Astrocyte (in vitro differentiated cells and primary cell): Measurements from ENCODE around the gene PDGFC. TPM values are rescaled to one million over a fixed set of nuclear protein-coding genes. Genes with fewer than 3 reads are reported as not detected.

ENCODE experiments used
- DNase-seq: peaks from one replicate; pipeline ENCODE4 v3.0.0-alpha.2; 2010; ENCODE audit warnings: low read depth
- FAIRE-seq: peaks from 2 replicates; lab custom pipeline; 2011; peaks lifted over from hg19 to GRCh38; lab: Jason Lieb, UNC
- H2AFZ ChIP-seq: 2 replicates; pipeline ENCODE4 v1.6.0; 2012; ENCODE audit warnings: low read depth, low read length, inconsistent platforms
- H3K27ac ChIP-seq: 2 replicates; pipeline ENCODE4 v1.5.1; 2011; ENCODE audit warnings: low read depth, low read length, inconsistent platforms
- H3K27me3 ChIP-seq: 2 replicates; pipeline ENCODE4 v1.6.0; 2011; ENCODE audit warnings: low read length, inconsistent platforms; ENCODE audit not compliant: insufficient read depth
- H3K36me3 ChIP-seq: 2 replicates; pipeline ENCODE4 v1.5.1; 2011; ENCODE audit warnings: low read length, inconsistent platforms; ENCODE audit not compliant: insufficient read depth
- H3K4me1 ChIP-seq: 2 replicates; pipeline ENCODE4 v1.5.1; 2011; ENCODE audit warnings: low read length, inconsistent platforms; ENCODE audit not compliant: insufficient read depth
- H3K4me2 ChIP-seq: 2 replicates; pipeline ENCODE4 v1.6.0; 2012; ENCODE audit warnings: low read length, inconsistent platforms
- H3K4me3 ChIP-seq: 2 replicates; pipeline ENCODE4 v1.5.1; 2011; ENCODE audit warnings: low read depth, mild to moderate bottlenecking, low read length, inconsistent platforms; ENCODE audit not compliant: insufficient read depth
- H3K79me2 ChIP-seq: 2 replicates; pipeline ENCODE4 v1.6.0; 2012; ENCODE audit warnings: mild to moderate bottlenecking, low read length, inconsistent platforms; ENCODE audit not compliant: insufficient read depth
- H3K9ac ChIP-seq: 2 replicates; pipeline ENCODE4 v1.6.0; 2012; ENCODE audit warnings: mild to moderate bottlenecking, low read length, inconsistent platforms
- H3K9me3 ChIP-seq: 2 replicates; pipeline ENCODE4 v1.5.1; 2012; ENCODE audit warnings: low read depth, mild to moderate bottlenecking, low read length, inconsistent platforms; ENCODE audit not compliant: insufficient read depth
- H4K20me1 ChIP-seq: 2 replicates; pipeline ENCODE4 v1.6.0; 2012; ENCODE audit warnings: low read length, inconsistent platforms; ENCODE audit not compliant: insufficient read depth
- H3K27ac Mint-ChIP-seq: one replicate; pipeline ENCODE4 v1.8.0; 2021; ENCODE audit warnings: mild to moderate bottlenecking, mixed read lengths; ENCODE audit not compliant: unreplicated experiment
- H3K27me3 Mint-ChIP-seq: one replicate; pipeline ENCODE4 v1.8.0; 2021; ENCODE audit warnings: low read depth, mixed read lengths; ENCODE audit not compliant: unreplicated experiment
- H3K36me3 Mint-ChIP-seq: one replicate; pipeline ENCODE4 v1.8.0; 2021; ENCODE audit warnings: low read depth, mixed read lengths; ENCODE audit not compliant: unreplicated experiment
- H3K4me1 Mint-ChIP-seq: one replicate; pipeline ENCODE4 v1.8.0; 2021; ENCODE audit warnings: low read depth, mixed read lengths; ENCODE audit not compliant: unreplicated experiment
- H3K4me3 Mint-ChIP-seq: one replicate; pipeline ENCODE4 v1.8.0; 2021; ENCODE audit warnings: mild to moderate bottlenecking, moderate library complexity, mixed read lengths; ENCODE audit not compliant: unreplicated experiment
- H3K9me3 Mint-ChIP-seq: one replicate; pipeline ENCODE4 v1.8.0; 2021; ENCODE audit warnings: mild to moderate bottlenecking, mixed read lengths; ENCODE audit not compliant: unreplicated experiment
- EZH2 ChIP-seq: IDR thresholded peaks from 2 replicates; pipeline ENCODE4 v1.6.1; 2012; ENCODE audit warnings: mild to moderate bottlenecking, low read length, inconsistent platforms; ENCODE audit not compliant: insufficient read depth
- total RNA-seq: library from RNA; stranded (reverse); gene quantifications from 2 replicates; pipeline ENCODE4 v1.2.1, GENCODE V29; 2021
- TF ChIP-seq, protein P1 (sequence below): IDR thresholded peaks from 2 replicates; pipeline ENCODE4 v1.5.1; 2011; ENCODE audit warnings: low read depth, mild to moderate bottlenecking, inconsistent platforms, low read length, moderate library complexity; ENCODE audit not compliant: insufficient read depth

PDGFC gene
- total RNA-seq, 1 donor from 2014 or later, result 167 TPM

DNA sequence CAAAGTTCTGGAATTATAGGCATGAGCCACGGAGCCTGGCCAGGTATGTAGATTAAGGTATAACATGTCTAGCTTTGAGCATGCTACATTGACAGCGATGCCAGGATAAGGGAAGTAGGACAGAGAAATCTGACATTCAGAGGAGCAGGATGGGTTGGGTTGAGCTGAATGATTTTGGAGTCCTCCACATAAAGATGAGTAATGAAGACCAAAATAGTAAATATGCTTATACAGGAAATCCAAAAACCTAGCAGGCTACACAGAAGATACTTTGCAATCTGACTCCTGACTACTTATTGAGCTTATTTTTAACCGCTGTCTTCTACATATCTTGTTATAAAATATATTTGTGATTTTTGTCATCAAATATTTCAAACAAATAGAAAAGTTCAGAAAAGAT is 69.7 kb downstream of the PDGFC start:
- H3K4me1 Mint-ChIP-seq, result peaks cover 22% of the 10 kb centered on the region
- TF ChIP-seq, protein P1, sequence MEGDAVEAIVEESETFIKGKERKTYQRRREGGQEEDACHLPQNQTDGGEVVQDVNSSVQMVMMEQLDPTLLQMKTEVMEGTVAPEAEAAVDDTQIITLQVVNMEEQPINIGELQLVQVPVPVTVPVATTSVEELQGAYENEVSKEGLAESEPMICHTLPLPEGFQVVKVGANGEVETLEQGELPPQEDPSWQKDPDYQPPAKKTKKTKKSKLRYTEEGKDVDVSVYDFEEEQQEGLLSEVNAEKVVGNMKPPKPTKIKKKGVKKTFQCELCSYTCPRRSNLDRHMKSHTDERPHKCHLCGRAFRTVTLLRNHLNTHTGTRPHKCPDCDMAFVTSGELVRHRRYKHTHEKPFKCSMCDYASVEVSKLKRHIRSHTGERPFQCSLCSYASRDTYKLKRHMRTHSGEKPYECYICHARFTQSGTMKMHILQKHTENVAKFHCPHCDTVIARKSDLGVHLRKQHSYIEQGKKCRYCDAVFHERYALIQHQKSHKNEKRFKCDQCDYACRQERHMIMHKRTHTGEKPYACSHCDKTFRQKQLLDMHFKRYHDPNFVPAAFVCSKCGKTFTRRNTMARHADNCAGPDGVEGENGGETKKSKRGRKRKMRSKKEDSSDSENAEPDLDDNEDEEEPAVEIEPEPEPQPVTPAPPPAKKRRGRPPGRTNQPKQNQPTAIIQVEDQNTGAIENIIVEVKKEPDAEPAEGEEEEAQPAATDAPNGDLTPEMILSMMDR, result no peak
- TF ChIP-seq EZH2, result no peak
- Histone ChIP-seq H3K27me3 (no peaks in the 10 kb centered on the region), H3K4me1 (peaks cover 5% of the 10 kb centered on the region), H3K27ac (no peak overlapping the region), H3K36me3 (no peaks in the 10 kb centered on the region), H3K9me3 (no peaks in the 10 kb centered on the region), H3K79me2 (peaks cover 99% of the 10 kb centered on the region), H4K20me1 (peaks cover 70% of the 10 kb centered on the region), H2AFZ (no peak overlapping the region), H3K4me2 (peak overlapping the region; percentile 12), H3K4me3 (no peak overlapping the region), H3K9ac (no peak overlapping the region)
- H3K36me3 Mint-ChIP-seq, result peaks cover 2% of the 10 kb centered on the region
- no peaks in the 10 kb centered on the region for H3K9me3 Mint-ChIP-seq
- no peak overlapping the region for H3K27ac Mint-ChIP-seq
- DNase-seq (no peak), FAIRE-seq (peak; percentile 85)
- no peak overlapping the region for H3K4me3 Mint-ChIP-seq
- H3K27me3 Mint-ChIP-seq, result no peaks in the 10 kb centered on the region

DNA sequence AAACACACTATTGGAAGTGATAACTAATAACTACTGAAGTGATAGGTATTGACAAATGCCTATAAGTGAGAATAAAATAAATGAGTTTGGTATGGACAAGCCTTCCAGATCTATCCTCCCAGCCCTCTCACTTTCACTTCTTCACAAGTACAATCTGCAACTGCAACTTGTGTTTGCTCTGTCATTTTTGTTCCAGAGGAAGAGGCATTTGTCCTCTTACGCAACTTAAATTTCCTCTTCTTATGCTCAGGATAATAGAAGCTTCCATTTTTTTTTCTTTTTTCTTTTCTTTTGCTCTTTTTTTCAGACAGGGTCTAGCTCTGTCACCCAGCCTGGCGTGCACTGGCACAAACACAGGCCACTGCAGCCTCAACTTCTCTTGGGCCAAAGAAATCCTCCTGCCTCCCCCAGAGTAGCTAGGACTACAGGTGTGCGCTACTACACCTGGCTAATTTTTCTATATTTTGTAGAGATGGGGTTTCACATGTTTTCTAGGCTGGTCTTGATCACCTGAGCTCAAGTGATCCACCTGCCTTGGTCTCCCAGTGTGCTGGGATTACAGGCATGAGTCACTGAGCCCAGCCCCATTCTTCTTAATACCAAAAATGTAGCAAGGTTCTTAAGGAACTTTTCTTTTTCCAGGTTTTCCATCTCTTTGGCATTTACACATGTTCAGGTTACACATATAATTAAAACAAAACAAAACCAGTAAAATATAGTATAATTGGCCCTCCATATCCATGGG is 73.1 kb downstream of the PDGFC start:
- H3K27me3 ChIP-seq, result no peaks in the 10 kb centered on the region
- DNase-seq (no peak), FAIRE-seq (no peak)
- no peak overlapping the region for H3K9ac ChIP-seq
- peaks cover 62% of the 10 kb centered on the region for H4K20me1 ChIP-seq
- no peak overlapping the region for H3K27ac ChIP-seq
- H3K9me3 Mint-ChIP-seq, result no peaks in the 10 kb centered on the region
- peaks cover 35% of the 10 kb centered on the region for H3K4me1 Mint-ChIP-seq
- H3K79me2 ChIP-seq, result peaks cover 98% of the 10 kb centered on the region
- no peaks in the 10 kb centered on the region for H3K9me3 ChIP-seq
- H3K27me3 Mint-ChIP-seq, result no peaks in the 10 kb centered on the region
- H2AFZ ChIP-seq, result no peak overlapping the region
- TF ChIP-seq, protein P1, result no peak
- TF ChIP-seq EZH2, result no peak
- no peak overlapping the region for H3K4me2 ChIP-seq
- no peak overlapping the region for H3K4me3 Mint-ChIP-seq
- no peaks in the 10 kb centered on the region for H3K36me3 ChIP-seq
- peaks cover 3% of the 10 kb centered on the region for H3K4me1 ChIP-seq
- H3K36me3 Mint-ChIP-seq, result peaks cover 2% of the 10 kb centered on the region
- no peak overlapping the region for H3K4me3 ChIP-seq
- H3K27ac Mint-ChIP-seq, result no peak overlapping the region

DNA sequence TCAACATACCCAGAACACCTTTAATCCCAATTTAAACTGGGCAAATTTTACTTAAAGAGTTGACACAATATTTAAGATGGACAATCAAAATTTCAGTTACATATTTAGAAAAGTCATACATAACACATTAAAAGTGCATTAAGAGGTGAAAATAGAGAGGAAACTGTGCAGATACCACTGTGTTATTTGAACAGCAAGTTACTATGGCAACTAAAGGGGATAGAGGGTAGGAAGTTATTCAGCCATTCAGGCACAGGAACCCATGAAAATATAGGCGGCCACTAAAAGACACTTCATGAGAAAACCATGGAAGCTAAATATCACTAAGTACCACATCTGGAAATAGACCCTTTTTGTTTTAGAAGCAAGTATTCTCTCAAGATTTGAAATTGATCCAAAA is 75.1 kb downstream of the PDGFC start:
- Histone ChIP-seq H3K4me2 (no peak overlapping the region), H3K4me1 (no peaks in the 10 kb centered on the region), H3K79me2 (peaks cover 98% of the 10 kb centered on the region), H3K9me3 (no peaks in the 10 kb centered on the region), H2AFZ (no peak overlapping the region), H3K27ac (no peak overlapping the region), H3K36me3 (no peaks in the 10 kb centered on the region), H3K4me3 (no peak overlapping the region), H4K20me1 (peaks cover 60% of the 10 kb centered on the region), H3K9ac (no peak overlapping the region), H3K27me3 (no peaks in the 10 kb centered on the region)
- H3K4me3 Mint-ChIP-seq, result no peak overlapping the region
- no peaks in the 10 kb centered on the region for H3K9me3 Mint-ChIP-seq
- peaks cover 32% of the 10 kb centered on the region for H3K4me1 Mint-ChIP-seq
- H3K27me3 Mint-ChIP-seq, result no peaks in the 10 kb centered on the region
- TF ChIP-seq EZH2, result no peak
- TF ChIP-seq, protein P1, result no peak
- no peak for DNase-seq
- FAIRE-seq, result no peak
- no peak overlapping the region for H3K27ac Mint-ChIP-seq
- H3K36me3 Mint-ChIP-seq, result peaks cover 2% of the 10 kb centered on the region
